Activated CD8-positive, alpha-beta memory T cell treated with anti-CD3 and anti-CD28 coated beads for 36 hours (primary cell): ENCODE results near the gene RPS18. TPM values are rescaled to one million over a fixed set of nuclear protein-coding genes. Genes with fewer than 3 reads are reported as not detected.
"Not testable (repeated sequence)": the region's sequence is repeated elsewhere in the genome, so short reads cannot be mapped to it uniquely, and the experiment has no call there.

Experiments
- CTCF ChIA-PET: fragments of 350-600 bp; sonication (Branson Sonifier 250); formaldehyde crosslinking; loops from one replicate; lab custom pipeline; 2021; ENCODE audit warnings: antibody characterized with exemption; lab: Charles Lee
- POLR2A ChIA-PET: fragments of 350-600 bp; sonication (Branson Sonifier 250); formaldehyde crosslinking; loops from one replicate; lab custom pipeline; 2021; ENCODE audit warnings: antibody characterized with exemption; lab: Charles Lee
- total RNA-seq, 2 experiments: library from RNA; stranded (reverse); gene quantifications; one replicate each; pipeline ENCODE4 v1.2.3, GENCODE V29; 2021

Gene RPS18
- 1,000 to 10,000 TPM; 3,727 to 3,736 TPM for total RNA-seq

DNA sequence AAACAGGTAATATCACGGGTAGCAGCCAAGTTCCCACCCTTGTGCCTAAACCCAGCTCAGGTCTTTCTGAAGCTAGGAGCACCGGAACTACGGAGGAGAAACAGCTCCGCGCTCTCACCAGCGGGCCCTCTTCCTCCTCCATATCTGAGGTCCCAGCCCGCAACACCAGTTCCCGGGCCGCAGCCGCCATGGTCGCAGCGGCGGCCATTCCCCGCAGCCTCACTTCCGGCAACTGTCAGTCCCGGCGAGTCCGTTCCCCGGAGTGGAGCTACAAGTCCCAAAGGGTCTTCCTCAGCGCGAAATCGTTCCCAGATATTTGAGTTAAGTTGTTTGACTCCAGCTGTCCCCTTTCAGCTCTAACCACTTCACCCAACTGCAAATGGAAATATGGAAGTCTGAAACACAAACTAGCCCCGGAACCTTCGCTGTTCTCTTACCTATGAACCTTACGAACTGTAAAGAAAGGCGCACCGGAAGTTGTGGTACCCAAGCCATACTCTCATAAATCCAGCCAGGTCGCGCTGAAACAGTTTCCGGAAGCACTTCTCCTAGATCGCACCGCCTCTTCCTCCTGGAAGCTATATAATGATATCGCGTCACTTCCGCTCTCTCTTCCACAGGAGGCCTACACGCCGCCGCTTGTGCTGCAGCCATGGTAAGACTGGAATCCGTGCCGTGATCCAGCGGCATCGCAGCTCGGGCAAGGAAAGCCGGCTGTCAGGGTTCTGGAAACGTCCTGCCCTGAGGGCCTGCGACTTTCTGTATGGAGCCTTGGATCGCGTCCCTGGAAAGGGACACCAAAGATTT lies at the start of gene RPS18, which contains the start of gene VPS52:
Gene RPS18 (plus strand): TSS at position 608 of the 807 bp plus-strand sequence. CDS start 45 bp downstream, at position 653.
Gene VPS52 (minus strand): TSS at position 409 of the 807 bp plus-strand sequence. CDS start 201 bp downstream, at position 208.
- ChIA-PET CTCF (interaction anchor here (0.6 to 2.0 kb wide), 6 partner anchors 18 to 381 kb away, joined by 3 to 7 read pairs (median 4); partner anchors contain the start of genes HSD17B8 and PFDN6), POLR2A (interaction anchor here (0.5 to 2.6 kb wide), 15 partner anchors 8 to 1074 kb away, joined by 3 to 33 read pairs (median 6); partner anchors contain the start of genes BAK1, PFDN6, RGL2 and RING1)

DNA sequence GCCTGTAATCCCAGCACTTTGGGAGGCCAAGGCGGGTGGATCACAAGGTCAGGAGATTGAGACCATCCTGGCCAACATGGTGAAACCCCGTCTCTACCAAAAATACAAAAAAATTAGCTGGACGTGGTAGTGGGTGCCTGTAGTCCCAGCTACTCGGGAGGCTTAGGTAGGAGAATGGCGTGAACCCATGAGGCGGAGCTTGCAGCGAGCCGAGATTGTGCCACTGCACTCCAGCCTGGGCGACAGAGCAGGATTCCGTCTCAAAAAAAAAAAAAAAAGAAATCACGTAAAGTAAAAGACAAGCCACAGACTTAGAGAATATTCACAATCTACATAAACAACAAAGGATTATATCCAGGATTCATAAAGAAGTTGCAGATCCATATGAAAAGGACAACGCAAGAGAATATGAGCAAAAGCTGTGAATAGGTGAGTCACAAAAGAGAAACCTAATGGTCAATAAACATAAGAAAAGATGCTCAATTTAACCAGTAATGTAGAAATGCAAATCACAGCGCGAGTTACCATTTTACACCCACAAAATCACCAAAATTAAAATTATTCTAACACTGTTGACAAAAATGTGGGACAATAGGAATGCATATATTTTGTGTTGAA lies 45.3 kb upstream of the RPS18 start:
- CTCF ChIA-PET = interaction anchor here (1.0 kb wide), 1 partner anchor 100 kb away, joined by 3 read pairs; no protein-coding TSS in a partner anchor
- POLR2A ChIA-PET = not testable (repeated sequence)

DNA sequence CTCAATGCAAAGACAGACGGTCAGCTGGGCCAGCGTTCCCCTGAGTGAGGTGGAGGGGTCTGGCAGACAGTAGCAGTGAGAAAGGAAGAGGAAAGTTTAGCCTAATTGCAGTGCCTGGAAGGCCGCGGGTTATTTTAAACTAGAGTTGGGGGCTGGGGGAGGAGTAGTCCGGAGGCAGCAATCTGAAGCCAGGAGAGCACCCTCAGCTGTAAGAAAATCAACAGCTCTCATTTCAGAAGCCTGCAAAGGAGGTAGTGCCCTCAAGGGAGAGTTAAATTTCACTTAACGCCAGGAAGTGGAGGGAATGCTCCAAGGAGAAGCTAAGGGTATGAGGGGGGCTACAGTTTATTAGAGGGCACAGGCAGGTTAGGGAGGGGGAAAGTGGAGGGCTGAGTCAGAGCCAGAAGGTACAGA lies 36.6 kb upstream of the RPS18 start:
- CTCF ChIA-PET = no interaction called here
- POLR2A ChIA-PET = no interaction called here

- ChIA-PET POLR2A (interaction anchor here (0.5 to 0.6 kb wide), 2 partner anchors 17 to 41 kb away, joined by 3 to 5 read pairs; partner anchors contain the start of gene B3GALT4), CTCF (interaction anchor here (0.7 kb wide), 1 partner anchor 342 kb away, joined by 3 read pairs; no protein-coding TSS in a partner anchor)
Observed at GRCh38 chr6:33236328-33236727, 35.5 kb upstream of the RPS18 start.

GRCh38 chr6:33236852-33237251 lies 35.0 kb upstream of the RPS18 start:
- POLR2A ChIA-PET = interaction anchor here (0.5 kb wide), 1 partner anchor 18 kb away, joined by 5 read pairs; no protein-coding TSS in a partner anchor

GRCh38 chr6:33237741-33238140 lies 34.1 kb upstream of the RPS18 start:
- CTCF ChIA-PET = interaction anchor here (0.6 to 0.7 kb wide), 2 partner anchors 8 to 86 kb away, joined by 3 to 4 read pairs; no protein-coding TSS in a partner anchor
- POLR2A ChIA-PET = no interaction called here

More at GRCh38 chr6:33236852-33237251, 35.0 kb upstream of the RPS18 start:
- CTCF ChIA-PET = no interaction called here

DNA sequence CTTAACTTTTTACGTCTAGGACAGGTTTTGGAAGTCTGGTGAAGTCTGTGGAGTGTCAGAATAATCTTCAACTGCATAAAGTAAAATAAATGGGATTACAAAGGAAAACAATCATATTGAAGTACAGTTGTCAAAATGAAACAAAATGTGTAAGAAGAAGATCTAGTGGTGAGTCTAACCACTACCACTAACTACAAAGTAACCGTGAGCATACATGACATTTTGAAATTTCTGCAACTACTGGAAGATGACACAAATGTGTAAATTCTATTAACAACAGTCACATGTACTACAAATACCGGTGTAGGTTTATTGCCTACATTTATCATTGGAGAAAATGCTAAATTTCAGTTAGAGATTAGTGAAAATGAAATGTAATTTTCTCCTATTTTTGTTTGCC lies 29.9 kb upstream of the RPS18 start:
- ChIA-PET POLR2A (no interaction called here), CTCF (no interaction called here)

DNA sequence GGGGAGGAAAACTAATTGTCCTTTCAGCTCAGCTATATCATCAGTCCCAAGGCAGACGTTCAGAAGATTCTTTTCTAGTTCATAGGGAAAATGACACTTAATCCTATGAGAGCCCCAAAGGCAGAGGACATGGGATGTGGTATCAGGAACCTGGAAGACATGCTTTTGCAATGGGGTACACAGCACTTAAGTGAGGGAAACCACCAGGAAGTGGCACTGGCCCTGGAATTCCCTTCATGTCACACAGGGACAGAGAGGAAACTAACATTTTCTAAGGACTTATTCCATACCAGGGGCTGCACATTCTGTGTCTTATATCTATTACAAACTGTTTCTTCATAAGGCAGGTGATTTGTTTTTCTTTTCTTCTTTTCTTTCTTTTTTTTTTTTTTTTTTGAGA lies 28.4 kb upstream of the RPS18 start:
- ChIA-PET CTCF (interaction anchor here (0.7 to 1.5 kb wide), 5 partner anchors 46 to 170 kb away, joined by 3 to 6 read pairs (median 3); partner anchors contain the start of gene HLA-DPA1), POLR2A (interaction anchor here (0.7 kb wide), 1 partner anchor 39 kb away, joined by 4 read pairs; the partner anchor contains the start of gene HSD17B8)

GRCh38 chr6:33247977-33248642 lies 23.8 kb upstream of the RPS18 start:
- CTCF ChIA-PET = interaction anchor here (0.5 to 3.0 kb wide), 30 partner anchors 13 to 1701 kb away, joined by 3 to 21 read pairs (median 4); partner anchors contain the start of genes ATP6V1G2, HLA-DOA, HLA-DPB1 and HSD17B8
- POLR2A ChIA-PET = interaction anchor here (0.7 to 3.6 kb wide), 9 partner anchors 23 to 276 kb away, joined by 3 to 33 read pairs (median 6); partner anchors contain the start of genes B3GALT4, RING1, RPS18 and VPS52

DNA sequence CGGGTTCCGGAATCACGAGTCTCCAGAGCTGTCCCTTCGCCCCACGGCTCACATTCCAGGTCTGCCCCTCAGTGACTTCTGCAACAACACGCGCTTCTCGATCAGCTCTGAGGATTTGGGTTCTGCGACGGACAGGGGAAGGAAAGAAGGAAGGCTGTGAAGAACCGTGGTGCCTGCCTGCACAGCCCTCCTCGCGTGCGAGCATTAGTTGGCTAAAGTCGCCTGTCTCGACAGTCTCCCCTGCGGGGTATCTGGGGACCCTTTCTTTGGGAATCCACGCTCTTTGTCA lies 23.3 kb upstream of the RPS18 start:
- CTCF ChIA-PET = interaction anchor here (0.5 to 3.0 kb wide), 28 partner anchors 13 to 1702 kb away, joined by 3 to 21 read pairs (median 4); partner anchors contain the start of genes ATP6V1G2, HLA-DOA, HLA-DPB1 and HSD17B8
- POLR2A ChIA-PET = interaction anchor here (0.7 to 3.6 kb wide), 9 partner anchors 23 to 277 kb away, joined by 3 to 33 read pairs (median 6); partner anchors contain the start of genes B3GALT4, RING1, RPS18 and VPS52

DNA sequence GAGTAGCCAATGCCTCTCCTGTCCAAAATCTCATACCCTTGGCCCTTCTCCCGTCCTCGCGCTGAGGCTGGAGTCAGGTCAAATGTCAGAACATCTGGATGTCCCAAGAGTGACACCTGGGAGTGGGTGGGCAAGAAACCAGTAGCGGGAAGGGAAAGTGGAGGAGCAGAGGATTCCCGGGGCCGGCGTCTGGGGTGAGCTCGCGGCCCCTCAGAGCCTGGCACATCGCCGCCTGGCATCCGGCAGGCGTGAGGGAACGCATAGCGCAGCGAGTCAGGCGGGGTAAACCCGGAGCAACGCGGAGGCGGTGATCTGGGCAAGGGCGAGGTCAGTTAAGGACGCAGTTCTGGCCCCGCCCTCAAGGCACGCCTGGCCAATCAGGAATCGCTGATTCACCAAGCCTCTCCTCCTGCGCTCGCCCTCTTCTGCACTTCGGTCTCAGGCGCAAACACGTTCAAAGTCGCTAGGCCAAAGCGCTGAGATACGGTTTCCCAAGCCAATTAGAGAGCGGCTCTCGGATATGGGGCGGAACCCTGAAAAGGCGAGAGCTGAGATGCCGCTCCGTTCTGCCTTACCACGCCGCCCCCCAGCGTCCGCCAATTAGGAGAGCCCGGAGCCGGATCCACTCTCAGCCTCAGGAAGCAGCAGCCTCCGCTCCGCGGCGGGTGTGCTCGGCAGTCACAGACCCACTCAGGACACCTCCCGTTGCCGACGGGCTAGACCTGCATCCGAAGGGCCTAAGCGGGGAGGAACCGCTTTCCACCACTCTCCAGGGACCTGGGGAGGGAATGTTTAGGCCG lies 22.7 kb upstream of the RPS18 start:
- ChIA-PET POLR2A (interaction anchor here (0.6 to 3.6 kb wide), 10 partner anchors 10 to 462 kb away, joined by 3 to 33 read pairs (median 8); partner anchors contain the start of genes B3GALT4, RING1, RPS18 and UQCC2), CTCF (interaction anchor here (0.5 to 3.0 kb wide), 27 partner anchors 12 to 1703 kb away, joined by 3 to 21 read pairs (median 4); partner anchors contain the start of genes ATP6V1G2, HLA-DOA, HLA-DPB1 and HSD17B8)

DNA sequence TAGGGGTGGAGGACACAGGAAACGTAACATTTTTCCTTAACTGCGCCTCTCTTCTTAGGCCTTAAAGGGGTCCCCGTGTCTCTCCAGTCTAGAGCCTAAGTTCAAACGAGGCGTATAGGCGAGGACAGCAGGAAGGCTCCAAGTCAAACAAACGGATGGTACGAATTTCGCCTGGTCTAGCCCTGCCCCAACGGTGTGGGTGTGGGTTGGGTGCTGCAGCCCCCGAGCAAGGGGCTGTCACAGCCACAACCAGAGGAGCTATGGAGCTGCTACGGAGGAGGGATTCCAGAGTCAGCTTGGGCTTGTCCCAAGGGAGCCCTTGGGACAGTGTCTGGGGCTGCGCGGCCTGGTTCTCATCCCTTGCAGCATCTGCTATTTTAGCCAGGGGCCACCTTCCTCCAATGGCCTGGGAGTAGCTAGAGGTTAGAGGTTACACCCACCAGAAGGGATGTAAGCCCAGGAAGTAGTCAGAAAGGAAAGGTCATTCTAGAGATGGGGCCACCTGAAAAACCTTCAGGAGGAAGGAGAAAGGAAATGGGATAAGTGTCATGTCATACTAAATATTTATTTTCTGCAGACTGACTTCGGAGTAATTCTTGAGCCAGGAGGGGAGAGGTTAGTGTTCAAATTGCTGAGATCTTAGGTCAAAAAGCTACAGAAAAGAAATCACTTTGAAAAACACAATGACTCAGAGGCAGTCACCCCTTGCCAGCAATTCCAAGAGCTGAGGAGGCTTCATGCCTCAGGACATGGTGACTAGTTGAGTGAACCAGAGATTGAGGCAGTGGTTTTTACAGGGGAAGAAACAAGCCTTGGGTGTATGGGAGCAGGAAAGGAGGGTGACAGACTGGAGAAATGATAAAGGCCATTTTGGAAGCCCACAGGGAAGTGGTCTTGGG lies 21.9 kb upstream of the RPS18 start:
- CTCF ChIA-PET = interaction anchor here (0.8 to 2.7 kb wide), 7 partner anchors 21 to 88 kb away, joined by 3 to 21 read pairs (median 7); partner anchors contain the start of genes B3GALT4, HSD17B8, PFDN6 and RING1
- POLR2A ChIA-PET = interaction anchor here (0.7 to 3.6 kb wide), 7 partner anchors 9 to 461 kb away, joined by 3 to 33 read pairs (median 4); partner anchors contain the start of genes HSD17B8, RING1, RPS18 and UQCC2

- CTCF ChIA-PET = interaction anchor here (0.6 to 1.5 kb wide), 2 partner anchors 19 to 26 kb away, joined by 4 to 5 read pairs; partner anchors contain the start of gene B3GALT4
- POLR2A ChIA-PET = interaction anchor here (0.7 to 3.6 kb wide), 4 partner anchors 21 to 279 kb away, joined by 3 to 33 read pairs (median 8); partner anchors contain the start of genes RPS18 and VPS52
Observed at GRCh38 chr6:33250731-33251130, 21.1 kb upstream of the RPS18 start.

- POLR2A ChIA-PET = interaction anchor here (0.7 to 3.6 kb wide), 2 partner anchors 20 to 84 kb away, joined by 4 to 33 read pairs; partner anchors contain the start of genes RPS18 and VPS52
Observed at GRCh38 chr6:33251395-33252012, 20.4 kb upstream of the RPS18 start.

DNA sequence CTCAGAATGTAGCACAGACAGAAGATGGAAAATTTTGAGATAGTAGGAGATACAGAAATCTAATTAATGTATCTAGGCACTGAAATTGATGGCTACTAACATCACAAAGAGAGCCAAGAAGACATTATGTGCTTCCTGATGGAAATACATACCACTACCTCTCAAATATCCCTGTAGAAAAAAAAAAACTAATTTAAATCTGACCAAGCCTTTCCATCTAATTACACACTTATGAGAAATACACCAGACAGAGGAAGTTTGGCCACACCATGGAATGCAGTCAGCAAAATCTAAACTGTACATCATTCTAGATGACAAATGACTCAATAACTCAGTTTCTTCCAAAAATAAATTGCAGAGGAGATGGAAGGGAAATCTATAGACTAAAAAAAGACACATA lies 19.1 kb upstream of the RPS18 start:
- POLR2A ChIA-PET = no interaction called here
- CTCF ChIA-PET = no interaction called here

More at GRCh38 chr6:33251395-33252012, 20.4 kb upstream of the RPS18 start:
- CTCF ChIA-PET = interaction anchor here (0.6 to 0.8 kb wide), 3 partner anchors 19 to 46 kb away, joined by 3 to 4 read pairs (median 4); no protein-coding TSS in a partner anchor
